HEK293 (cell line): Measurements from ENCODE around the gene RTL1.

Experiments
- CTCF ChIA-PET: fragments of 350-600 bp; formaldehyde crosslinking; extraction: SDS; loops from one replicate; lab custom pipeline; 2021; ENCODE audit warnings: antibody characterized with exemption; lab: Yijun Ruan, JAX
- POLR2A ChIA-PET: fragments of 300-600 bp; formaldehyde crosslinking; extraction: SDS; loops from one replicate; lab custom pipeline; 2020; ENCODE audit warnings: antibody characterized with exemption, inconsistent platforms; lab: Yijun Ruan, JAX
- H3K27ac ChIP-seq: fragments of 200-500 bp; sonication (Bioruptor generic); 2 replicates; pipeline ENCODE4 v1.5.1; 2014; ENCODE audit warnings: low read depth, low read length, control low read depth, inconsistent platforms; ENCODE audit errors: extremely low read depth
- H3K36me3 ChIP-seq, 2 experiments: fragments of 200-500 bp in 1 of 2; sonication (Bioruptor generic) in 1 of 2; 1 replicate in 1 of 2; 2 replicates in 1 of 2; pipeline ENCODE4 v1.5.1; 2014 to 2017; ENCODE audit warnings: inconsistent platforms in 2 of 2, low read length in 2 of 2; ENCODE audit not compliant: control insufficient read depth in 2 of 2, insufficient read depth in 1 of 2
- H3K4me1 ChIP-seq: fragments of 200-500 bp; sonication (Bioruptor generic); 2 replicates; pipeline ENCODE4 v1.5.1; 2014; ENCODE audit warnings: mild to moderate bottlenecking, low read length, inconsistent platforms; ENCODE audit not compliant: control insufficient read depth, insufficient read depth
- H3K4me3 ChIP-seq: 2 replicates; pipeline ENCODE4 v1.5.1; 2011; ENCODE audit warnings: low read depth, mild to moderate bottlenecking, control low read depth, low read length, moderate library complexity
- H3K9me3 ChIP-seq: fragments of 200-500 bp; sonication (Bioruptor generic); 2 replicates; pipeline ENCODE4 v1.5.1; 2014; ENCODE audit warnings: low read depth, low read length, inconsistent platforms; ENCODE audit not compliant: control insufficient read depth, insufficient read depth
- FEZF1 ChIP-seq: fragments of 450-650 bp; formaldehyde crosslinking; IDR thresholded peaks from 2 replicates; pipeline ENCODE4 v1.5.1; 2016; ENCODE audit warnings: missing biosample characterization, missing genetic modification characterization
- HOXA7 ChIP-seq: sonication (generic); formaldehyde crosslinking; IDR thresholded peaks from 2 replicates; pipeline ENCODE4 v1.8.1; 2022; ENCODE audit warnings: missing genetic modification reagents, borderline replicate concordance
- IKZF3 ChIP-seq: fragments of 450-650 bp; IDR thresholded peaks from 2 replicates; pipeline ENCODE4 v1.5.0; 2018; ENCODE audit warnings: missing biosample characterization, mild to moderate bottlenecking, missing genetic modification characterization, moderate library complexity
- KLF16 ChIP-seq: fragments of 450-650 bp; formaldehyde crosslinking; IDR thresholded peaks from 2 replicates; pipeline ENCODE4 v1.5.1; 2017; ENCODE audit warnings: missing biosample characterization, missing genetic modification characterization
- SALL2 ChIP-seq: fragments of 450-650 bp; formaldehyde crosslinking; IDR thresholded peaks from 2 replicates; pipeline ENCODE4 v1.5.0; 2017; ENCODE audit warnings: missing biosample characterization, mild to moderate bottlenecking, missing genetic modification characterization, borderline replicate concordance
- ZBTB1 ChIP-seq: fragments of 450-650 bp; formaldehyde crosslinking; IDR thresholded peaks from 2 replicates; pipeline ENCODE4 v1.5.1; 2016; ENCODE audit warnings: missing biosample characterization, missing genetic modification characterization
- ZEB2 ChIP-seq: fragments of 450-650 bp; formaldehyde crosslinking; IDR thresholded peaks from 2 replicates; pipeline ENCODE4 v1.5.1; 2016; ENCODE audit warnings: missing biosample characterization, missing genetic modification characterization
- ZFP37 ChIP-seq: fragments of 450-650 bp; formaldehyde crosslinking; IDR thresholded peaks from 2 replicates; pipeline ENCODE4 v1.5.1; 2016; ENCODE audit warnings: missing biosample characterization, missing genetic modification characterization
- ZFP69B ChIP-seq: fragments of 450-650 bp; formaldehyde crosslinking; IDR thresholded peaks from 2 replicates; pipeline ENCODE4 v1.5.1; 2016; ENCODE audit warnings: missing biosample characterization, missing genetic modification characterization
- ZNF114 ChIP-seq: fragments of 450-650 bp; formaldehyde crosslinking; IDR thresholded peaks from 2 replicates; pipeline ENCODE4 v1.5.0; 2017; ENCODE audit warnings: missing biosample characterization, missing genetic modification characterization
- ZNF133 ChIP-seq: fragments of 450-650 bp; formaldehyde crosslinking; IDR thresholded peaks from 2 replicates; pipeline ENCODE4 v1.5.1; 2016; ENCODE audit warnings: missing biosample characterization, missing genetic modification characterization
- ZNF146 ChIP-seq: fragments of 450-650 bp; formaldehyde crosslinking; IDR thresholded peaks from 2 replicates; pipeline ENCODE4 v1.5.1; 2016; ENCODE audit warnings: missing biosample characterization, missing genetic modification characterization
- ZNF19 ChIP-seq: fragments of 450-650 bp; formaldehyde crosslinking; IDR thresholded peaks from 2 replicates; pipeline ENCODE4; 2016; ENCODE audit warnings: missing biosample characterization, missing genetic modification characterization, low read depth
- ZNF37A ChIP-seq: fragments of 450-650 bp; IDR thresholded peaks from 2 replicates; pipeline ENCODE4 v1.5.1; 2018; ENCODE audit warnings: missing biosample characterization, missing genetic modification characterization
- ZNF404 ChIP-seq: fragments of 450-650 bp; formaldehyde crosslinking; IDR thresholded peaks from 2 replicates; pipeline ENCODE4 v1.5.1; 2017; ENCODE audit warnings: missing biosample characterization, missing genetic modification characterization
- ZNF624 ChIP-seq: fragments of 450-650 bp; formaldehyde crosslinking; IDR thresholded peaks from 2 replicates; pipeline ENCODE4 v1.5.1; 2017; ENCODE audit warnings: missing biosample characterization, missing genetic modification characterization
- ZNF670 ChIP-seq: fragments of 450-650 bp; formaldehyde crosslinking; IDR thresholded peaks from 2 replicates; pipeline ENCODE4 v1.5.1; 2016; ENCODE audit warnings: missing biosample characterization, missing genetic modification characterization, low read depth
- ZNF677 ChIP-seq: fragments of 450-650 bp; IDR thresholded peaks from 2 replicates; pipeline ENCODE4 v1.5.0; 2018; ENCODE audit warnings: missing biosample characterization, mild to moderate bottlenecking, missing genetic modification characterization, moderate library complexity
- ZNF777 ChIP-seq: fragments of 450-650 bp; formaldehyde crosslinking; IDR thresholded peaks from 2 replicates; pipeline ENCODE4 v1.5.1; 2017; ENCODE audit warnings: missing biosample characterization, missing genetic modification characterization, borderline replicate concordance
- TF ChIP-seq, protein P1 (sequence below): fragments of 450-650 bp; formaldehyde crosslinking; IDR thresholded peaks from 2 replicates; pipeline ENCODE4 v1.5.1; 2016; ENCODE audit warnings: missing biosample characterization, missing genetic modification characterization
- TF ChIP-seq, protein P2 (sequence below): fragments of 450-650 bp; formaldehyde crosslinking; IDR thresholded peaks from 2 replicates; pipeline ENCODE4 v1.5.1; 2017; ENCODE audit warnings: missing biosample characterization, missing genetic modification characterization
- TF ChIP-seq, protein P3 (sequence below): fragments of 450-650 bp; formaldehyde crosslinking; IDR thresholded peaks from 2 replicates; pipeline ENCODE4 v1.5.1; 2016; ENCODE audit warnings: missing biosample characterization, missing genetic modification characterization
- TF ChIP-seq, protein P4 (sequence below): fragments of 450-650 bp; formaldehyde crosslinking; IDR thresholded peaks from 2 replicates; pipeline ENCODE4 v1.5.1; 2016; ENCODE audit warnings: missing biosample characterization, missing genetic modification characterization

Gene RTL1

DNA sequence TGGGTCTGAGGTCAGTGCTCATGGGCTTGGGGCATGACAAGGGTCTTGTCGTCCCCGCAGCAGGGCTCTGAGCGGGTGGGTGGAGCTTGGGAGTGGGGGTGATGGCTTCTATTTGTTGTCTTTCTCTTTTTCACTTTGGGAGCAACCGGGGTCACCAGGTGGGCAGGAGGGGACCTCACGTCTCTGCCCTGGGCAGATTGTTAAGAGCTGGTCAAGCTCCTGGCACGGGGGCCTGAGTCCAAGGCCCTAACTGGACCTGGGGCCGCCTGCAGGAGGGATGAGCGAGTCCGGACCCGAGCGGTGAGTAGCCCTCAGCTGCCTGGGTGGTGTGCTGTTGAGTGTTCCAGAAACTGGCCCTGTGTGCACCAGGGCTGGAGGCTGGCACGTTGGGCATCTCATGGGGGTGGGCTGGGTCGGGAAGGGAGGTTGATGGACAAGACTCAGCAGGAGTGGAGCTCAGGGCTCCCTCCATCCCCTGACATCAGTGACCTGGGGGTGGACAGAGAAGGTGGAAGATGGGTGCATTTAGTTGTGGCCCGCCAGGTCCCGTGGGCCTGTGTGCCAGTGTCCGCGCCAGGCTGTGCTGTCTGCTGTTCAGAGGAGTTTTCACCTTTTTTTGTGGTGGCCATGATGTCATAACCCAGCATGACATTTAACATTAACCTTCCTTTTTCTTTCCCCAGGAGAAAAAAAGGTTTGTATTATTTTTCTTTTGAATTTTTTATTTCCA, 27.5 kb downstream of the RTL1 start (continued):
- TF ChIP-seq, protein P1, sequence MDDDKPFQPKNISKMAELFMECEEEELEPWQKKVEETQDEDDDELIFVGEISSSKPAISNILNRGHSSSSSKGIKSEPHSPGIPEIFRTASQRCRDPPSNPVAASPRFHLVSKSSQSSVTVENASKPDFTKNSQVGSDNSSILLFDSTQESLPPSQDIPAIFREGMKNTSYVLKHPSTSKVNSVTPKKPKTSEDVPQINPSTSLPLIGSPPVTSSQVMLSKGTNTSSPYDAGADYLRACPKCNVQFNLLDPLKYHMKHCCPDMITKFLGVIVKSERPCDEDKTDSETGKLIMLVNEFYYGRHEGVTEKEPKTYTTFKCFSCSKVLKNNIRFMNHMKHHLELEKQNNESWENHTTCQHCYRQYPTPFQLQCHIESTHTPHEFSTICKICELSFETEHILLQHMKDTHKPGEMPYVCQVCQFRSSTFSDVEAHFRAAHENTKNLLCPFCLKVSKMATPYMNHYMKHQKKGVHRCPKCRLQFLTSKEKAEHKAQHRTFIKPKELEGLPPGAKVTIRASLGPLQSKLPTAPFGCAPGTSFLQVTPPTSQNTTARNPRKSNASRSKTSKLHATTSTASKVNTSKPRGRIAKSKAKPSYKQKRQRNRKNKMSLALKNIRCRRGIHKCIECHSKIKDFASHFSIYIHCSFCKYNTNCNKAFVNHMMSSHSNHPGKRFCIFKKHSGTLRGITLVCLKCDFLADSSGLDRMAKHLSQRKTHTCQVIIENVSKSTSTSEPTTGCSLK (tag by site-specific recombination): no peak
- TF ChIP-seq ZNF146: no peak
- no peak for TF ChIP-seq ZNF777 (tag by site-specific recombination)
- TF ChIP-seq, protein P2, sequence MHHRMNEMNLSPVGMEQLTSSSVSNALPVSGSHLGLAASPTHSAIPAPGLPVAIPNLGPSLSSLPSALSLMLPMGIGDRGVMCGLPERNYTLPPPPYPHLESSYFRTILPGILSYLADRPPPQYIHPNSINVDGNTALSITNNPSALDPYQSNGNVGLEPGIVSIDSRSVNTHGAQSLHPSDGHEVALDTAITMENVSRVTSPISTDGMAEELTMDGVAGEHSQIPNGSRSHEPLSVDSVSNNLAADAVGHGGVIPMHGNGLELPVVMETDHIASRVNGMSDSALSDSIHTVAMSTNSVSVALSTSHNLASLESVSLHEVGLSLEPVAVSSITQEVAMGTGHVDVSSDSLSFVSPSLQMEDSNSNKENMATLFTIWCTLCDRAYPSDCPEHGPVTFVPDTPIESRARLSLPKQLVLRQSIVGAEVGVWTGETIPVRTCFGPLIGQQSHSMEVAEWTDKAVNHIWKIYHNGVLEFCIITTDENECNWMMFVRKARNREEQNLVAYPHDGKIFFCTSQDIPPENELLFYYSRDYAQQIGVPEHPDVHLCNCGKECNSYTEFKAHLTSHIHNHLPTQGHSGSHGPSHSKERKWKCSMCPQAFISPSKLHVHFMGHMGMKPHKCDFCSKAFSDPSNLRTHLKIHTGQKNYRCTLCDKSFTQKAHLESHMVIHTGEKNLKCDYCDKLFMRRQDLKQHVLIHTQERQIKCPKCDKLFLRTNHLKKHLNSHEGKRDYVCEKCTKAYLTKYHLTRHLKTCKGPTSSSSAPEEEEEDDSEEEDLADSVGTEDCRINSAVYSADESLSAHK: no peak
- TF ChIP-seq IKZF3 (tag by site-specific recombination): no peak
- TF ChIP-seq ZFP69B (tag by site-specific recombination): no peak
- TF ChIP-seq ZFP37: no peak
- TF ChIP-seq ZNF404 (tag by site-specific recombination): no peak

DNA sequence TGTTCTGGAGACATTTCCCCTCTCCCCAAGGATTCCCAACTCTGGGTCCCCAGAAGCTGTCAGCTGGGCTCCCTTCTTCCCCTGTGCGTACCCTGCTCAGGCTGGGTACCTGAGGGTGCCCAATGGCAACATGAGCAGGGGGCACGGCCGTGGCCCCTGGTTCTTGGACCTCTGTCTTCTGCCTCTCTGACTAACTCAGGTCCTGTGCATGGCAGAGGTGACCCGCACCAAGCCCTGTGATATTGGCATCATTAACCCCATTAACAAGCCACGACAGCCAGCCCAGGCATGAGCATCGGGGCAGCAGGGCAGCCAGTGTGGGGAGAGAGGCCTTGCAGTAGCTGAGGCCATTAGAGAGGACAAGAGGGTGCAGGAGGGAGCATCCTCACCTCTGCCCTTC, 28.4 kb downstream of the RTL1 start:
- Histone ChIP-seq H3K36me3 (no peaks in the 10 kb centered on the region), H3K9me3 (no peaks in the 10 kb centered on the region), H3K4me3 (no peak overlapping the region), H3K4me1 (no peaks in the 10 kb centered on the region), H3K27ac (no peak overlapping the region)
- ChIA-PET CTCF (no interaction called here), POLR2A (no interaction called here)
- TF ChIP-seq ZNF670 (tag by site-specific recombination) (no peak), ZNF114 (tag by site-specific recombination) (no peak), ZEB2 (no peak)

DNA sequence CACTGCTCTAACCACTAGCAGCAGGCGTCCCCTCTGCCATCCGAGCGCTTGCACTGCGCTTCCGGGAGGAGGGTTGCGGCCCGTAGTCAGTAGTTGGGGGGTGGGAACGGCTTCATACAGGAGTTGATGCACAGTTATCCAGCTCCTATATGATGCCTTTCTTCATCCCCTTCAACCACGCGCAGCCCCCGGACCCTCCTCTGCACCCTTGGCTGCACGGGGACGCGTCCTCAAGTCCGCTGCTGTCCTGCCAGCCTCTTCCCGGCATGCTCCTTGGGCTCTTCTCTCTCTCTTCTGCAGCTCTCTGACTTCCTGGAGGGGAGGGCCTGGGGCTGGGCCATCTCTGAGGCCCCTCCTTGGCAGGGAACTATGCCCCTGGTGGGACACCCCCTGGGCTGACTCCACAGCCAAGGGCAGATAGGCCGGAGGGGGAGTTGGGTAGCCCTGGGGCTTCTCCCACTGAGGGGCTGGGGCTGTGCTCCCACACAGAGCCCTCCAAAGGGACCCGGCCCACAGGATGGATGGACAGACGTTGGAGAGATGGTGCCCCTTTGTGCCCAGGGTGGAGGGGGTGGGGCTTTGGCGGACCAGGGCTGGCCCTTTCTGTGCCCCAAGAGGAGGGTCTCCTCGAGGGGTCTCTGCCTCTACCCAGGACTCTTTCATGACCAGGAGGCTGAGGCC, 29.0 kb downstream of the RTL1 start:
- TF ChIP-seq SALL2 (no peak), FEZF1 (tag by site-specific recombination) (no peak), ZNF19 (tag by site-specific recombination) (no peak), ZNF37A (tag by site-specific recombination) (no peak), ZNF133 (tag by site-specific recombination) (no peak), ZBTB1 (no peak), KLF16 (tag by site-specific recombination) (no peak), ZNF624 (tag by site-specific recombination) (no peak), HOXA7 (CRISPR knock-in tag) (no peak), ZNF677 (tag by site-specific recombination) (no peak)
- TF ChIP-seq, protein P3, sequence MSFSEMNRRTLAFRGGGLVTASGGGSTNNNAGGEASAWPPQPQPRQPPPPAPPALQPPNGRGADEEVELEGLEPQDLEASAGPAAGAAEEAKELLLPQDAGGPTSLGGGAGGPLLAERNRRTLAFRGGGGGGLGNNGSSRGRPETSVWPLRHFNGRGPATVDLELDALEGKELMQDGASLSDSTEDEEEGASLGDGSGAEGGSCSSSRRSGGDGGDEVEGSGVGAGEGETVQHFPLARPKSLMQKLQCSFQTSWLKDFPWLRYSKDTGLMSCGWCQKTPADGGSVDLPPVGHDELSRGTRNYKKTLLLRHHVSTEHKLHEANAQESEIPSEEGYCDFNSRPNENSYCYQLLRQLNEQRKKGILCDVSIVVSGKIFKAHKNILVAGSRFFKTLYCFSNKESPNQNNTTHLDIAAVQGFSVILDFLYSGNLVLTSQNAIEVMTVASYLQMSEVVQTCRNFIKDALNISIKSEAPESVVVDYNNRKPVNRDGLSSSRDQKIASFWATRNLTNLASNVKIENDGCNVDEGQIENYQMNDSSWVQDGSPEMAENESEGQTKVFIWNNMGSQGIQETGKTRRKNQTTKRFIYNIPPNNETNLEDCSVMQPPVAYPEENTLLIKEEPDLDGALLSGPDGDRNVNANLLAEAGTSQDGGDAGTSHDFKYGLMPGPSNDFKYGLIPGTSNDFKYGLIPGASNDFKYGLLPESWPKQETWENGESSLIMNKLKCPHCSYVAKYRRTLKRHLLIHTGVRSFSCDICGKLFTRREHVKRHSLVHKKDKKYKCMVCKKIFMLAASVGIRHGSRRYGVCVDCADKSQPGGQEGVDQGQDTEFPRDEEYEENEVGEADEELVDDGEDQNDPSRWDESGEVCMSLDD: no peak
- TF ChIP-seq, protein P4, sequence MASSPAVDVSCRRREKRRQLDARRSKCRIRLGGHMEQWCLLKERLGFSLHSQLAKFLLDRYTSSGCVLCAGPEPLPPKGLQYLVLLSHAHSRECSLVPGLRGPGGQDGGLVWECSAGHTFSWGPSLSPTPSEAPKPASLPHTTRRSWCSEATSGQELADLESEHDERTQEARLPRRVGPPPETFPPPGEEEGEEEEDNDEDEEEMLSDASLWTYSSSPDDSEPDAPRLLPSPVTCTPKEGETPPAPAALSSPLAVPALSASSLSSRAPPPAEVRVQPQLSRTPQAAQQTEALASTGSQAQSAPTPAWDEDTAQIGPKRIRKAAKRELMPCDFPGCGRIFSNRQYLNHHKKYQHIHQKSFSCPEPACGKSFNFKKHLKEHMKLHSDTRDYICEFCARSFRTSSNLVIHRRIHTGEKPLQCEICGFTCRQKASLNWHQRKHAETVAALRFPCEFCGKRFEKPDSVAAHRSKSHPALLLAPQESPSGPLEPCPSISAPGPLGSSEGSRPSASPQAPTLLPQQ: no peak
- TF ChIP-seq, all 188 proteins: peak for 0
- H3K4me1 ChIP-seq: no peaks in the 10 kb centered on the region
- ChIA-PET POLR2A (no interaction called here), CTCF (no interaction called here)
- no peaks in the 10 kb centered on the region for H3K36me3 ChIP-seq
- no peak overlapping the region for H3K27ac ChIP-seq
- H3K4me3 ChIP-seq: no peak overlapping the region
- H3K9me3 ChIP-seq: no peaks in the 10 kb centered on the region
